Neuron (in vitro differentiated cells): Measurements from ENCODE around the gene IL31.
A peak's percentile ranks its signal among the peaks of the same experiment; 100 is the strongest.
"Not testable (repeated sequence)": the region's sequence is repeated elsewhere in the genome, so short reads cannot be mapped to it uniquely, and the experiment has no call there.

Experiments
- H2AFZ ChIP-seq: one replicate; pipeline ENCODE4 v1.6.1; 2013; ENCODE audit warnings: low read depth, mild to moderate bottlenecking, inconsistent platforms, low read length, moderate library complexity
- H3K27me3 ChIP-seq: one replicate; pipeline ENCODE4 v1.6.1; 2013; ENCODE audit warnings: low read length; ENCODE audit not compliant: insufficient read depth
- H3K36me3 ChIP-seq: one replicate; pipeline ENCODE4 v1.6.1; 2013; ENCODE audit warnings: low read length; ENCODE audit not compliant: insufficient read depth
- H3K4me1 ChIP-seq: one replicate; pipeline ENCODE4 v1.6.1; 2013; ENCODE audit warnings: low read length; ENCODE audit not compliant: insufficient read depth
- H3K4me3 ChIP-seq: 2 replicates; pipeline ENCODE4 v1.5.1; 2013; ENCODE audit warnings: mild to moderate bottlenecking, low read length, moderate library complexity
- H3K9me3 ChIP-seq: one replicate; pipeline ENCODE4 v1.6.1; 2013; ENCODE audit warnings: low read length

The IL31 gene

GRCh38 chr12:122185079-122185478 is 11.1 kb upstream of the IL31 start:
- Histone ChIP-seq H3K9me3 (no peaks in the 10 kb centered on the region), H3K4me1 (peaks cover 7% of the 10 kb centered on the region), H3K27me3 (peaks cover 15% of the 10 kb centered on the region), H2AFZ (no peak overlapping the region), H3K36me3 (no peaks in the 10 kb centered on the region), H3K4me3 (no peak overlapping the region)

GRCh38 chr12:122184517-122184916 is 10.5 kb upstream of the IL31 start:
- no peaks in the 10 kb centered on the region for H3K9me3 ChIP-seq
- no peak overlapping the region for H3K4me3 ChIP-seq
- H2AFZ ChIP-seq, result no peak overlapping the region
- H3K4me1 ChIP-seq, result peaks cover 7% of the 10 kb centered on the region
- H3K27me3 ChIP-seq, result peaks cover 15% of the 10 kb centered on the region
- no peaks in the 10 kb centered on the region for H3K36me3 ChIP-seq

GRCh38 chr12:122183588-122183940 is 9.5 kb upstream of the IL31 start:
- Histone ChIP-seq H3K4me3 (peak overlapping the region; percentile 48), H3K4me1 (peaks cover 7% of the 10 kb centered on the region), H3K9me3 (no peaks in the 10 kb centered on the region), H3K36me3 (no peaks in the 10 kb centered on the region), H2AFZ (peak overlapping the region; percentile 82), H3K27me3 (peaks cover 15% of the 10 kb centered on the region)

GRCh38 chr12:122182887-122183587 is 9.0 kb upstream of the IL31 start, which contains the start of gene LRRC43:
Gene LRRC43 (plus strand): TSS chr12:122183123. CDS start chr12:122183145, 22 bp downstream.
- H3K36me3 ChIP-seq, result no peaks in the 10 kb centered on the region
- H2AFZ ChIP-seq, result peak within 1 kb of the TSS; percentile 82
- peaks cover 7% of the 10 kb centered on the region for H3K4me1 ChIP-seq
- H3K9me3 ChIP-seq, result no peaks in the 10 kb centered on the region
- H3K4me3 ChIP-seq, result peak within 1 kb of the TSS; percentile 48
- peaks cover 15% of the 10 kb centered on the region for H3K27me3 ChIP-seq

DNA sequence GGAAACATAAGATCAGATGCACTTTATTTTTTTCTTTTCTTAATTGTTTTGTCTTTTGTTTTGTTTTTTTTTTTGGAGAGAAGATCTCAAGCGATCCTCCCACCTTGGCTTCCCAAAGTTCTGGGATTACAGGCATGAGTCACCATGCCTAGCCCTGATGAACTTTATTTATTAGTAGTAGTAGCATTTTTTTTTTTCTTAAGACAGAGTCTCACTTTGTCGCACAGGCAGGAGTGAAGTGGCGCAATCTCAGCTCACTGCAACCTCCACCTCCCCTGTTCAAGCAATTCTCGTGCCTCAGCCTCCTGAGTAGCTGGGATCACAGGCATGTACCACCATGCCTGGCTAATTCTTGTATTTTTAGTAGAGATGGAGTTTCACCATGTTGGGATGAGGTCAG is 2.5 kb upstream of the IL31 start:
- not testable (repeated sequence) for H3K4me3 ChIP-seq, H2AFZ ChIP-seq, H3K27me3 ChIP-seq, H3K36me3 ChIP-seq, H3K4me1 ChIP-seq, H3K9me3 ChIP-seq

- H3K4me3 ChIP-seq, result no peak overlapping the region
- H2AFZ ChIP-seq, result no peak overlapping the region
- H3K27me3 ChIP-seq, result no peaks in the 10 kb centered on the region
- H3K9me3 ChIP-seq, result peaks cover 4% of the 10 kb centered on the region
- H3K4me1 ChIP-seq, result no peaks in the 10 kb centered on the region
- H3K36me3 ChIP-seq, result no peaks in the 10 kb centered on the region
Measured at GRCh38 chr12:122172262-122172939, 1.6 kb downstream of the IL31 start.

GRCh38 chr12:122171399-122171798 is 2.6 kb downstream of the IL31 start:
- Histone ChIP-seq H3K36me3 (no peaks in the 10 kb centered on the region), H3K27me3 (no peaks in the 10 kb centered on the region), H3K9me3 (peaks cover 4% of the 10 kb centered on the region), H3K4me3 (no peak overlapping the region), H2AFZ (no peak overlapping the region), H3K4me1 (peaks cover 7% of the 10 kb centered on the region)

DNA sequence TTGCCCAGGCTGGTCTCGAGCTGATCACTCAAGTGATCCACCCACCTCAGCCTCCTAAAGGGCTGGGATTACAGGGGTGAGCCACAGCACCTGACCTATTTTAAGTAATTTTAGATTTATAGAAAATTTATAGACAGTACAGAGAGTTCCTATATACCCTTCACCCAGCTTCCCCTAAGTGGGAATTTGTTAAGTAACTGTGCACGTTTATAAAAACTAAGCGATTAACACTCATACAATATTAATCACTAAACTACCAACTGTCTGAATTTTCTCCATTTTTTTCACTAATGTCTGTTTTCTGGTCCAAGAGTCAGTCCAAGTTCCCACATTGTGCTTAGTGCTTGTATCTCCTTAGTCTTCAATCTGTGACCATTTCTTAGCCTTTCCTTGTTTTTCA is 5.5 kb downstream of the IL31 start:
- H3K27me3 ChIP-seq, result no peaks in the 10 kb centered on the region
- no peak overlapping the region for H3K4me3 ChIP-seq
- no peaks in the 10 kb centered on the region for H3K36me3 ChIP-seq
- H3K4me1 ChIP-seq, result peaks cover 7% of the 10 kb centered on the region
- H2AFZ ChIP-seq, result no peak overlapping the region
- H3K9me3 ChIP-seq, result peaks cover 4% of the 10 kb centered on the region

GRCh38 chr12:122167356-122167925 is 6.6 kb downstream of the IL31 start:
- H3K4me1 ChIP-seq, result peaks cover 7% of the 10 kb centered on the region
- H3K4me3 ChIP-seq, result no peak overlapping the region
- H2AFZ ChIP-seq, result no peak overlapping the region
- no peaks in the 10 kb centered on the region for H3K36me3 ChIP-seq
- H3K9me3 ChIP-seq, result peaks cover 4% of the 10 kb centered on the region
- H3K27me3 ChIP-seq, result no peaks in the 10 kb centered on the region

DNA sequence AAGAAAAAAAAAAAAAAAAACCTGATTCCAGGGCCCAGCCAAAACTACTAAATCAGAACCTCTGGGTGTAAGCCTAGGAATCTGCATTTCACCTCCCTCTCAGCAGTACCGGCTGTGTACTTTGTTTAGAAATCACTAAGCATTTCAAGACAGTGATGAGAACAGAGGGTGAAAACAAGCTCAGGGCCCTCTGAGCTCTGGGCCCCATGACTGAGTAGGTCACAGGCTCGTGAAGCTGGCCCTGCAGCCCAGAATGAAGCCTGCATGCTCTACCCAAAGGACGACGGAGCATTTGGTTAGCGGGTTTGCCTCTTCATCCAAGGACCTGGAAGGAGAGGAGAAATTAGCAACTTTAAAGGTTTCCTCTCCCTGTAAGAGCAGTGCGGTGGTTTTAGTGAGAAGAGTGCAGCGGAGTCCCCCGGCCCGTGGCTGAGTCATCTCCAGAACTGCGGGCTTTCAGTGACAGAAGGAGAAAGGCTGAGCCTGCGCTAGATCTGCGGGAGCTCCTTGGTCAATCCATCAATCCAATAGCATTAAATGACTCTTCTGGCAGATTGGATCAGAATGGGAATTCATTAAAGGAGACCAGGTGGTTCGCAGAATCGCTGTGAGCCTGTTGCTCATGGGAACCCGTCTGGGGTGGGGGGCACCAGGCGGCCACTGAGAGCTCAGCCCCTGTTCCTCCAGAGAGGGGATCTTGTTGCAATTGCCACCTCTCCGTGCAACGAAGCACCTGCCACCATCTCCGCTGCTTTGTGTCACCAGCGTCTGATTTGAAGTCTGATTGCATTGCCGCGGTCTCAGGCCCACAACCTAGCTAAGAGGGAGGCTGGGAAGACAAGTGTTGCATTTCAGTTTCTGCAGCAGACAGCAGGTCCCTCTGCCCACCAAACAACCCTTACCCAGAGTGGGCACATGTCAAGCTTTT is 7.3 kb downstream of the IL31 start:
- H3K27me3 ChIP-seq, result no peaks in the 10 kb centered on the region
- H3K4me1 ChIP-seq, result peaks cover 7% of the 10 kb centered on the region
- H2AFZ ChIP-seq, result no peak overlapping the region
- H3K4me3 ChIP-seq, result no peak overlapping the region
- H3K9me3 ChIP-seq, result peaks cover 4% of the 10 kb centered on the region
- no peaks in the 10 kb centered on the region for H3K36me3 ChIP-seq

DNA sequence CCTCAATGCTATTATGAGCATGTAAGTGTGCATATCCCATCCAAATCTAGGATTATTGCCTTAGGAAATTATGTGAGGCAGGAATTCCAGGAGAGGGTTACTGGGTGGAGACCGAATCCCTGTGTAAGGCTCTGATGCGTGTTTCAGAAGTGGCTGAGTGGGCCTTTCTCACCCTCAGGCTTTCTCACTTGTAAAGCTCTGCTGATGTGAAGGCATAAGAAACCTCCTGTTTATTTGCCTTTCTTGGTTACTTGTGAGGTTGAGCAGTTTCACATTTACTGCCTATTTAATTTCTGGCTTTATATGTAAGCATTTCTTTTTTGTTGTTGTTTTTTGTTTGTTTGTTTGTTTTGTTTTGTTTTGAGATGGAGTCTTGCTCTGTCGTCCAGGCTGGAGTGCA is 11.0 kb downstream of the IL31 start:
- H2AFZ ChIP-seq, result no peak overlapping the region
- H3K27me3 ChIP-seq, result no peaks in the 10 kb centered on the region
- H3K4me1 ChIP-seq, result peaks cover 7% of the 10 kb centered on the region
- no peaks in the 10 kb centered on the region for H3K9me3 ChIP-seq
- H3K36me3 ChIP-seq, result no peaks in the 10 kb centered on the region
- H3K4me3 ChIP-seq, result no peak overlapping the region

DNA sequence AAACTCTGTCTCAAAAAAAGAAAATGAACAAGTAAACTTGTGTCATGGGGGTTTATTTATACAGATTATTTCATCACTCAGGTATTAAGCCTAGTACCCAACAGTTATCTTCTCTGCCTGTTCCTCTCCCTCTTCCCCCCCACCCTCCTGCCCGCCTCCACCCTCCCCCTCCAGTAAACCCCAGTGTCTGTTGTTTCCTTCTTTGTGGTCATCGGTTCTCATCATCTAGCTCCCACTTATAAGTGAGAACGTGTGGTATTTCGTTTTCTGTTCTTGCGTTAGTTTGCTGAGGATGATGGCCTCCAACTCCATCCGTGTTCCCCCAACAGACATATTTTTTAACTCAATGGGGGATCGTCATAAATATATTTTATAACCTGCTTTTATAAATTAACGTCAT is 12.3 kb downstream of the IL31 start:
- H3K27me3 ChIP-seq, result no peaks in the 10 kb centered on the region
- peaks cover under 1% of the 10 kb centered on the region for H3K4me1 ChIP-seq
- no peaks in the 10 kb centered on the region for H3K36me3 ChIP-seq
- H3K9me3 ChIP-seq, result no peaks in the 10 kb centered on the region
- H2AFZ ChIP-seq, result no peak overlapping the region
- no peak overlapping the region for H3K4me3 ChIP-seq

DNA sequence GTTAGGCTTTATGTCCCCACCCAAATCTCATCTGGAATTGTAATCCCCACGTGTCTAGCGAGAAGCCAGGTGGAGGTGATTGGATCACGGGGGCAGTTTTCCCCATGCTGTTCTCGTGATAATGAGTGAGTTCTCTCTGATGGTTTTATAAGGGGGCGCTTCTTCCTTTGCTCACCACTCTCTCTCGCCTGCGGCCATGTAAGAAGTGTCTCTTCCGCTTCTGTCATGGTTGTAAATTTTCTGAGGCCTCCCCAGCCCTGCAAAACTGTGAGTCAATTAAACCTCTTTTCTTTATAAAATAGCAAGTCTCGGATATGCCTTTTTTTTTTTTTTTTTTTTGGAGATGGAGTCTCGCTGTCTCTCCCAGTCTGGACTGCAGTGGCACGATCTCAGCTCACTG is 13.3 kb downstream of the IL31 start:
- no peaks in the 10 kb centered on the region for H3K36me3 ChIP-seq
- H3K9me3 ChIP-seq, result no peaks in the 10 kb centered on the region
- no peak overlapping the region for H3K4me3 ChIP-seq
- H3K4me1 ChIP-seq, result no peaks in the 10 kb centered on the region
- no peak overlapping the region for H2AFZ ChIP-seq
- H3K27me3 ChIP-seq, result no peaks in the 10 kb centered on the region
